Stimulated activated CD4-positive, alpha-beta T cell treated with anti-CD3 and anti-CD28 coated beads, TNF-alpha, amount 100 ng/mL, for 24 hours (primary cell): ENCODE data around the gene DOCK11.

ENCODE experiments used
- DNase-seq, 3 experiments: peaks; one replicate each; pipeline ENCODE4 v3.0.0-alpha.2; 2020; ENCODE audit warnings: low read depth in 3 of 3

DOCK11 gene

DNA sequence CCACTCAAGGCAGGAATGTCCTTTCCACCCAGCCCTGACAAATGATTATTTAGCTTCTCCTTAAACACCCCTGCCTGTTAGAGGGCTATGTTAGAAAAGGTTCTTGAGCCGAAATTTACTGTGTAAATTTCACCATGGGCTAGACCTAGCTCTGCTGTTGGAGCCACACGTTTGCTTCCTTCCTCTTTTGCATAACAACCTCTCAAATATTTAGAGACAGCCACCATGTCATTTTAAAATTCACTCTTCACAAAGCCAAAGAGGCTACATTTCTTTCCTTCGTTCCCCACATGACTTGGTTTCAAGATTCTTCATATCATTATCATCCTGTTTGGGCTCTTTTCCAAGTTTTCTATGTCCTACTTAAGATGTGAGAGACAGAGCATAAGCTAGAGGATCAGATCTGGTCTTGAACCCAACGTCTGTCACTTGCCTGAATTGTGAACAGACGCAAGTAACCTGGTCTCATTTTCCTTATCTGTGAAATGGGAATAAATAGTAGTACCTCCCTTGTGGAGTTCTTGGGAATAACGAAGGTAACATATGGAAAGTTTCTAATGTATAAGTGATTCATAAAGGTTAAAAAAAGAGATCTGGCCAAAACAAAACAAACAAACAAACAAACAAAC lies 6.7 kb downstream of the DOCK11 start:
- no peak for DNase-seq

DNA sequence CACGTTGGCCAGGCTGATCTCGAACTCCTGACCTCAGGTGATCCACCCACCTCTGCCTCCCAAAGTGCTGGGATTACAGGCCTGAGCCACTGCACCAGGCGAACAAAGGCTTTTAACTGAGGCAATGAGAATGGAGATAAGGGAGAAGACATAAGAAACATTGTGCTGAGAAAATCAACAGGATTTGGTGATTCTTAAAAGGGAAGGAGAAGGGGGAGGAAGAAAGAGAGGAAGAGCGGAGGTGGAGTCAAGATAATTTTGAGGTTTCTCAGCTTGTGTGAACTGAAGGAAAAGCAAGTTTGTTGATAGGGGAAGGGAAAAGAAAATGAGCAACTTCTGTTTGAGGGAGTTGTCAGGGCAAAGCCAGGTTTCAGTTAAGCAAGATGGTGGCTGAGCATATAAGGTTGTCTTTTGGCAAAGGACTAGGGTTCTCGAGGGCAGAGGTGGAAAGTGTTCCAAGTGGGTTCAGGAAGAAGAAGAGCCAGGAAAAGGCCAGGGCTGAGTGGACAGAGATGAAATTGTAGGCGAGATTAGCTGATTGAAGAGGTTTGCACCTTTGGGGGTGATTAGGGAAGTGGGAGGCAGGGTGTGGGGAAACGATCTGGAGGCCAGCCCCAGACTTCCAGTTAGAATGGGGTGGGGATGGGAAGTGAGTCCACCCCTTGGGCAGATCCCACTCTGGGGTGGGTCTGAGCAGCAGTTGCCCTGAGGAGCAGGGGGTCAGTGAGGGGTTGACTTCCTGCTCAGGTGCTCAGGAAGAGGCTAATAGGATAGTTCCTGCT lies 7.8 kb downstream of the DOCK11 start:
- DNase-seq, result no peak

DNA sequence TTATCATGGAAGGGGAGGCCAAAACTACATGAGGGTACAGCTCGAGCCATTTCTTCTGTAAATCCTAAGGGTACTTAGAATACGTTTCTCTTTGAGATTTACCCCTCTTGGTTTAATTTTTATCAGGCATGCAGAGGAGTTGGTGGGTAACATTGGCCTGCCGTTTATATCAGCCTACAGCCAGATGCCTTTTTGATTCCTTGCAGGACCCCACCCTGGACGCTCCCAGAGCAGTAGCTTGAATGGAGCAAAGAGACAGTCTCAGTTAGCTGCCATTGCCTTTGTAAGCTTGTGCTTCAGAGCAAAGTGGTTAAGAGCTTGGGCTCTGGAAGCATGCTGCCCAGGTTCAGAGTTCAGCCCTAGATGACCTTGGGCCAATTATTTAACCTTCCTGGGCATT lies 9.0 kb downstream of the DOCK11 start:
- no peak for DNase-seq

DNA sequence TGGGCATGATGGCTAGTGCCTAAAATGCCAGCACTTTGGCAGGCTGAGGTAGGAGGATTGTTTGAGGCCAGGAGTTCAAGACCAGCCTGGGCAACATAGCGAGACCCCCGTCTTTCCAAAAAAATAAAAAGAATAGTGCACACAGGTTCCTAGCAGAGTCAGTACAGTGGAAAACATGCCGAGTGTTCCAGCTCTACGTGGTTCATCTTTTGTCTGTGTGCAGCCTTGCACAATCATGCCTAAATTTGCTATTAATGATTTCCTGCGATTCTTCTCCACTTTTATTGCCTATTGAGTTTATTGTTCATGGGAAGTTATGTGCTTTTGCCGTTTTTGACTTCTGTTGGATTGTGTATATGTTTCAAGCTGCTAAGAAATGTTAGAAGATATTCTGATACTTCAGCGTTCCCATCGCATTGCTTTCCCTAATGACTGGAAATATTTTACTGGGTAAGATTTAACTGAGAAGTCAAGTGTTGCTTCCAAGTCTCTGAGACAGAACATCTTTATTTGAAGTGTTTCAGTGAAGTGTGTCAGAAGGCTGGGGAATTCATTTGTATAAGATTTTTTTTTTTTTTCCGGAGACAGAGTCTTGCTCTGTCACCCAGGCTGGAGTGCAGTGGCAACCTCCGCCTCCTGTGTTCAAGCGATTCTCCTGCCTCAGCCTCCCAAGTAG lies 11.3 kb downstream of the DOCK11 start:
- DNase-seq, result no peak

DNA sequence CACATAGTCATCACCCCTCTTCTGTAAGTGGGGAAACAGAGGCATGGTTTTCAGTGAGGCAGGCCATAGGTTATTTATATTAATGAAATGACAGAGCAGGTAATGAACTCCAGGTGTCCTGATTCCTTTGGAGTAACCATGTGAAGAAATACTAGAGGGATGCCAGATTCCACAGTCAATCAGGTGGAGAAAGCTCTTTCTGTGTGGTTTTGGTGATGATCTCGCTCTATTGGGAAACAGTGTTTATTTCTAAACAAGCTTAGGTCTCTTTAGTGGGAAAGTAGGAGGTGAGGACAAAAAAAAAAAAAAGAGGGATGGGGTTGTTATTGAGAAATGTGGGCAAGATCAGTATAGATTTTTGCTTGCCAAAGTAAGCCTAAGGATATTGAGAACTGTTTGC lies 12.2 kb downstream of the DOCK11 start:
- no peak for DNase-seq

DNA sequence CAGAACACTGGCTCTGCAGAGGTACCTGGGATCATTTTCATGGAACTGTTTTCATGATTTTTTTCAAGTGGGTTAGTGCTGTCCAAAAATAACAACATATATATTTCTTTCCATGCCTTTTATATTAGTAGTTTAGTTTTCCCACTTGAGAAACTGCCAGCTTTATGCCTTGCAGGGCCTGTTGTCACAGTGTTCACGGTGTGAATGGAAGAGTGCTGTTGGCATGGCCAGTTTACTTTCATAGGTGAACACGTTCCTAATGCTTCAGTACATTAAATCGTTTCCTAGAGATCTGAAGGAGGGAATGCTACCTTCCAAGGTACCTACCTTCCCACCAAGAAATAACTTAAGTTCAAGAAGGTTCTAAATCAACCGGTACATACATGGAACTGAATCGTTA lies 12.6 kb downstream of the DOCK11 start:
- no peak for DNase-seq

DNA sequence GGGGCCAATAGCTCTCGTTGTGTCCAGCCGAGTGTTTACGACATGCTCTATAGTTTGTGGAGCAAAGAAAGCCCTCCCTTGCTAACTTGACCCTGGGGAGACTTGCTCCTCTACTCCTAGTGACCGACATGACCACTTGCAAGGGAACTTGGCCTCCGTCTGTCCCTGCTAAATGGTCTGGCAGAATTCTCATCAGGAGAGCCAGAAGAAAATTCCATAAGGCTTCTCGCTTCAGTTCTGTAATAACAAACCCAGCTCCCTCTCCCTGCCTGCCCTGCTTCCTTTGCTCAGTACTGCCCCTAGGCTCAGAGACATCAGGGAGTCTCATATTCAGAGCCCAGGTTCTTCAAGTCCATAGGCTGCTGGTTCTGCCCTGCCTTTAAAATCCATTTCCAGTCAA lies 13.0 kb downstream of the DOCK11 start:
- no peak for DNase-seq

DNA sequence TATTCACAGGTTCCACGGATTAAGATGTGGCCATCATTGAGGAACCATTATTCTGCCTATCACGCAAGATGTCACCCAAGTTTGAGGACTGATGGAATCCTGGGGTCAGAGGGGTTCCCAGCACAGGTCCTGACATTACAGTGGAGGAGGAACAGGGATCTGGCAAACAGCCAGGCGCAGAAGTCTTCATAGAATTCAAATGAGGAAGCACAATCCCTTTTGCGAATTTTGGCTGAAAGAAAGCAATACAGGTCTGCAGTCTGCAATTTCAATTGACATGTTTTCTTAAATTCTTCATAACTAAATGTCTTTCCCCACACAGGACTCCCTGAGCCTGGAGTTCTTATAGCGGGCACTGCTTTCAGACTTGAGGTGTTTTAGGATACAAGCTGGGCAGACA lies 14.5 kb downstream of the DOCK11 start:
- DNase-seq, result no peak

DNA sequence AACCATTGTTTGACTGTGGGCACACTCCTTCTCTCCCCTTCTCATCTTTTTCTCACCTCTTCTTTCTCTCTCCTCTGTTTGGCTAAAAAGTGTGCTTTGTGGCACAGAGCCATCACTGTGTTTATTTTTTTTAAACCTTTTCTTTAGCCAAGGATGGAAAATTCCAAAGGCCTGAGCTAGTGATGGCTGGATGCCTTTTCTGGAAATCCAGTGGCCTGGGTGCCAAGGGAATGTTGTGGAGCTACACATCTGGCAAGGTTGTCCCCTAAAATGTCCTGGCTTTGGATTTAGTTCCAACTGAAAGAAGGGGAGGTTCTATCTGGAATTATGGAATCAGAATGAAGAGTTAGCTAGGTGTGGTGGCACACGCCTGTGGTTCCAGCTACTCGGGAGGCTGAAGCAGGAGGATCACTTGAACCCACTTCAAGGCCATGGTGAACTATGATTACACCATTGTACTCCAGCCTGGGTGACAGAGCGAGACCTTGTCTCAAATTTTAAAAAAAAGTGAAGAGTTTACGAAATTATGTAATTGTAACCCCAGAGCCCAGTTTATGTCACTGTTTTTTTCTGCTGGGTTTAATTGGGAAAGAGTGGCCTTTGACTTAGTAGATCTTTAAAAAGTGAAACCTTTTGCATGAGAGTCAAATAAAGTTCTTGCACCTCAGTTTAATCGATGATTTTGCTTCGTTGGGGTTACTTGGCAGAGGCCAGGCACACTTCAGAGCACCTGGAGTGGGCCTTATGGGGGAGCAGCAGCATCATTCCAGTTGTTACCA lies 17.7 kb downstream of the DOCK11 start:
- no peak for DNase-seq

DNA sequence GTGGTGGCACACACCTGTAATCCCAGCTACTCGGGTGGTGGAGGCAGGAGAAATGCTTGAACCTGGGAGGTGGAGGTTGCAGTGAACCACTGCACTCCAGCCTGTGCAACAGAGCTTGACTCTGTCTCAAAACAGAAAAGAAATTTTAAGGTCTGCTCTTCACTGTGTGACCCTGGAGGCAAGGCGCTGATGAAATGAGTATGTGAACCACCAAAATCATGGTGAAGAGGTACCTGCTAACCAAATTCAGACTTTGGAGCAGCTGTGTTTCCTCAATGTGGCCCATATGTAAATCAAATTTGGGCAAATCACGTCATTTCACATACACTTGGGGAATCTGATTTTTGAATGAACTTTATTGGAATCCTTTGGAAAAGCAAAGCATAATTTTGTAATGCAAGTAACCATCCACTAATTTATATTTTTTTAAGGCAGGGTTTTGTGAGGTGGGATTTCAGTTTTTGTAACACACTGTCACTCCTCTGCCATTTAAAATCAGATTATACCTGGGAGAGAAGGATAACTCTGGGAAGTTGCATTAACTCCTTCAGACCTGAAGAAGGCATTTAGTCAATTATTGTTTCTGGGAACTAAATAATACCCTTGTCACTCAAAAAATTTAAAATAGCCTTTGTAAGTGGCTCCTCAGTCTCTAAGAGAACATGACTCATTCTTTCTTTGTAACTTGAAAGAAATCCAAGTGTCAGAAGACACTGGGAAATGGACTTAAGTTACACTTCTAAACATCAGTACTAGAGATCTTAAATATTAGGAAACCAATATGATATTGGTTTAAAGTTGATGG lies 24.0 kb downstream of the DOCK11 start:
- no peak for DNase-seq

DNA sequence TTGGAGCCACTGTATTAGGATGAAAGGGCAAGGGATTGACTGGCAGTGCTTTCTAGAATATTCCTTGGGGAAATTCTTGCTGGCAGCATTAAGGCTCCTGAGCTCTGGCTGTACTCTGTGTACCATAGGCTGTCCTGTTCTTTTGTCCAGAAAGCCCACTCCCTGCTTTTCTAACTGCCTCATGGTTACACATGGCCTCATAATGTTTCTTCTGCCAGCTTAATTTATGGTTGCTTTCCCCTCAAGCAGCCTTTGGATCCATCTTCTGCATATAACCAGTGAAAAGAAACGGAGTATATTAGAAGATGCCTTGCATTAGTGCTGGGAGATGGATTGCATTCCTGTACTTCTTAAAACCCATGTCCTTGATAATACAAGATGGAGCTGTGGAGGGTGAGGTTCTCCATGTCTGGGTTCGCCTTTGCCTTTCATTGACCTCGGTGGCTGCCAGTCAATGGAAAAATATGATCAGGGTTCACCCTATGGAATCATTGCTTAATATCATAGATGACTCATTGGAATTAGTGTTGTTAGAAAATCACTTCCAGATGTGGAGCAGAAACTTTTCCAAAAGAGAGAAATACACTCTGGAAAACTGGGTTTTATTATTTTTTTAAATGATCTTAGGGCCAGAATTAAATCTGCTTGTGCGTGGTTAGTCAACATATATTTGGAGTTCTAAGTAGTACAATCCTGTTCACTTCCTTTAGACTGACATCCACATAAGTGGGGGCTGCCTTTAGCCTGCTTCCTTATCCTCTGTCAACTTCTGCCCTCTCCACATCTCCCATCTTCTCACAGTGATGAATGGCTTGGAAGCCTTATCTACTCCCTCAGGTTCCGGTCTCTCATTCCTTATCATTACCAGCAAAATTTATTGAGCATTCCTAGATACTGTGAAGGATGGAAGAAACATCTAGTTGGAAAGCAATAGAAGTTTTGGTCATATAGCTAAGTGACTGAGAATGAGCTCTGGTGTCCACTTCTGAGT lies 24.9 kb downstream of the DOCK11 start:
- DNase-seq, result no peak

DNA sequence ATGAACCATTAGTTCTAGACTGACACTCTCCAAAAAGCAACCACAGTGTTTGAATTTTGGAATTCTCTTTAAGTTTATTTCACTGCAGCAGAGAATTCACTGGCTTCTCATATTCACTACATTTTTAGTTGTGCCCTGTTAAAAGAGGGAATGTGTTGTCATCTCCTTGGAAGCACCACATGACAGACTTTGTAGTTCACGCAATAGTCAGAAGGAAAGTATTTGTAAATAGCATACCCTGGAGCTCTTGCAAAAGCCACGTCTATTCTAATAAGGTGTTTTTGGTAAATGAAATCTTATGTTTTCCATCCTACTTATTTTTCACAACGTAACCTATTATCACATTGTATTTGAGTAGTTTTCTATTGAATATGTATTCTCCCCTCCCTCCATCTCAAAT lies 25.8 kb downstream of the DOCK11 start:
- DNase-seq, result no peak

DNA sequence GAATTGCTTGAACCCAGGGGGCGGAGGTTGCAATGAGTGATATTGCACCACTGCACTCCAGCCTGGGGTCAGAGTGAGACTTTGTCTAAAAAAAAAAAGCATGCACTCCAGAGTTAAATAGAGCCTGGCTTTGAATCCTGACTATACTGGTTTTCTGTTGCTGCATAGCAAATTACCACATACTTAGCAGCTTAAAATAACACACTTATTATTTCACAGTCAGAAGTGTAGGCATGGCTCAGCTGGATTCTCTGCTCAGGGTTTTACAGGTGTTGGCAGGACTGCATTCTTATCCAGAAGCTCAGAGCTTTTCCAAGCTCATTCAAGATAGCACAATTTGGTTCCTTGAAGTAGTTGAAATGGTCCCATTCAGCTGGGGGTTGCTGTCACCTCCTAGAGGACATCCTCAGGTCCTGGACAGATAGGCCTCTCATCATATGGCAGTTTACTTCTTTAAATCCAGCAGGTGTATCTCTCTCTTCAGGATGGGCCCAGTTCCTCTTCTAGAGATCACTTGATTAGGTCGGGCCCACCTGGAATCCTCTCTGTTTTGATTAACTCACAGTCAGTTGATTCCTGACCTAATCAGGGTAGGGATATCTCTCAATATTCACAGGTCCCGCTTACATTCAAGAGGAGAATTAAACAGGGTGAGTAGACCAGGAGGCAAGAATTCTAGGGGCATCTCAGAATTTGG lies 26.8 kb downstream of the DOCK11 start:
- DNase-seq, result no peak

DNA sequence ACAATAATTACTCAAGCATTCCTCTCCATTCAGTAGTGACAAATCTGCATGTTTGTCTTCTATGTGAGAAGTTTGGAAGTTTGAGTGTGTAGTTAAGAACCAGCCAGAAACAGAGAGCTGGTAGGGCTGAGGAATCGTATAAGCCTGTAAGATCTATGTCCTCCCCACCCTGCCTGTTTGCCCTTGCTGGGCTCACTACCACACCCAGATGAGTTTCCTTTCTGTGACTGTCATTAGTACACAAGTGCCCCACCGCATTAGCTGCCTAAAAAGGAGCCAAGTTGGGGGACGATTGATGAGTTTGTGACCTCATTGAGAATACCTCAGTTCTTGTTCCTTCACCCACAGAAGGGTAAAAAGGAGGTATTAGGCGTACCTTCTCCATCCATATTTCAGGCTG lies 28.3 kb downstream of the DOCK11 start:
- DNase-seq, result no peak

DNA sequence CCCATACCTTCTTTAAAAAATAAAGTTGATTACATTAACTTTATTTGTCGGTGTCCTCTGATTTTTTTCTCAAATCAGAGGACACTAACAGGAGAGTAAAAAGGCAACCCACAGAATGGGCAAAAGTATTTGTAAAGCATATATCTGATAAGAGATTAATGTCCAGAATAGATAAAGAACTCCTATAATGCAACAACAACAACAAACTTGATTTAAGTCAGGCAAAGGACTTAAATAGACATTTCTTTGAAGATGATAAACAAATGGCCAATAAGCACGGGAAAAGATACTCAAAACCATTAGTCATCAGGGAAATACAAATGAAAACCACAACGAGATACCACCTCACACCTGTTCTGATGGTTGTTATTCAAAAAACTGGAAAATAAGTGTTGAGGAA lies 28.7 kb downstream of the DOCK11 start:
- DNase-seq, result no peak

DNA sequence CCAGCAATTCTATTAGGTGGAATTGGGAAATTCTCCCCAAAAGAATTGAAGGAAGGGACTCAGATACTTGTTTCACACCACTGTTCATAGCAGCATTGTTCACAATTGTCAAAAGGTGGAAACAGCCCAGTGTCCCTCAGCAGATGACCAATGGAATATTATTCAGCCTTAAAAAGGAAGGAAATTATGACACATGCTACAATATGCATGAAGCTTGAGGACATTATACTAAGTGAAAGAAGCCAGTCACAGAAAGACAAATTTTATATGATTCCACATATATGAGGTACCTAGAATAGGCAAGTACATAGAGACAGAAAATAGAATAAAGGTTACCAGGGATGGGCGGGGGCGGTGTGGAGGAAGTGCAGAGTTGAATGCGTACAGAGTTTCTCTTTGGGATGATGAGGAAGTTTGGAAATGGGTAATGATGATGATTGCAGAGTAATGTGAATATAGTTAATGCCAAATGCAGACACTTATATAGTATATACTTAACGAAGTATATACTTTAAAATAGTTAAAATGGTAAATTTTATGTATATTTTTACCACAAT lies 29.6 kb downstream of the DOCK11 start:
- DNase-seq, result no peak

DNA sequence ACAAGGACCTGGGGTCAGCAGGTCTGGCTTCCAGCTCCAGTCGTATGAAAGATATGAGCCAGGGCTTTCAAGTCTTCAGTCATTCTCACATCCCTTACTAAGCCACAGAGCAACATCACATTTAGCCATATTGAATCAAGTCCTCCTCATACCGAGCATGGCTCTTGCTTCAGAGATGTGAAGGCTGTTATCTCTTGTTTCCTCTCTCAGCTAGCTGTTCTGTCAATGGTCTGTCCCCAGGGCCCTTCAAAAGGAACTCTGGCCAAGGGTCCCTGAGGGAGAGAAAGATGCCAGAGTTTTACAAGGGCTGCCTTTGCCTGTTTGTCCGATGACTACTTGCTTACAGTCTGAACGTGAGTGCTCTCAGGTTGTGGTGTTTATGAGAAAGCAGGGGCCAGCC lies 30.5 kb downstream of the DOCK11 start:
- DNase-seq, result no peak

DNA sequence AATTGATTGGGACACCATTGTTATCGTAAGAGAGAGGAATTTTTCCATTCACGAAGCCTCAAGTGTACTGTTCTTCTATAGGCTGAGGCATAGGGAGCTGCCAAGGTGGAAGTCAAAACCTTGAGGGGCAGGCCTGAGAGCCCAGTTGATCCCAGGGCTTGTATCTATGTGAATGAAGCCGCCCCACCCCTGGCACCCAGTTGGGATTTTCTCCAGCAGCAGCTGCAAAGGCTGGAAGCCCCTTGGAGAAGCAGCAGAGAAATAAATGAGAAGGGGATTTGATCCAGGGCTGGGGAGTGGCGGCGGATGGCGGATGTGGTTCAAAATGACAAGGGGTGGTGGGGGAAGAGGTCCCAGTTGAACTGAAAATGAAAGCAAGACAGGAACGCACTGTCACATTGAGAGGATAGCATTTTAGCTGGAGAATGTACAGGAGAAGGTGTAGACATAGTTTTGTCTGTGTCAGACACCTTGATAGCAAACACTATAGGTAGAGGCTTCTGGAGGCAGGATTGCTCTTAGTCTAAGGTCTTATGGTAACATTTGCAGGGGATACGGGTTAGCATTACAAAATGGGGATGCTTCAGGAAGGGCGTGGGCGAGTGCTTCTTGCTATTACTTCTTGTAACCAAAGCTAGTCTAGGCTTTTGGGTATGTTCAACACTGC lies 32.6 kb downstream of the DOCK11 start:
- peak in 2 of 3 experiments; percentile 23 to 49 for DNase-seq
